GM12872 (cell line): Measurements from ENCODE around the gene UBE2J2.

Experiments
- TF ChIP-seq, protein P1 (sequence below): IDR thresholded peaks from 3 replicates; pipeline ENCODE4 v1.5.1; 2011; ENCODE audit warnings: low read depth, mild to moderate bottlenecking, low read length, moderate library complexity; ENCODE audit not compliant: insufficient read depth

UBE2J2 gene

DNA sequence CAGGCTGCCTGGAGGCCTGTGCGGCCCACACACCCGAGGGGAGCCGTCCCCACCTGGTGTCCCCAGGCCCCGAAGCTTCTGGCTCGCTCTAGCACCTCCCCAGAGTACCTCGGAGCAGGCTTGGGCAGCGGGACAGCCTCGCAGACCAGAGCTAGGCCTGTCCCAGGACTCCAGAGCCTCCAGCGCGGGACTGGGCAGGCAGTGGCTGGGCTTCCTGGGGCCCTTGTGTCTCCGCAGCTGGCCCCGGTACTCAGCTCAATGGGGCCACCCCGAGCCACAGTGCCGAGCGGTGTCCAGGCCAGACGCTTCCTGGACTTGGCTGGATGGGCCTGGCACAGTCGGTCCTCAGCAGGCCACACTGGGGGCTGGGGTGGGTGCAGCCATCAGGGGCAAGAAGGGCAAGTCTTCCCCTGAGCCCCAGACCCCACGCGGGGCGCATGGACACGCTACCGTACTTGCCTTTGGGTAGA, 11.5 kb upstream of the UBE2J2 start:
- TF ChIP-seq, protein P1, sequence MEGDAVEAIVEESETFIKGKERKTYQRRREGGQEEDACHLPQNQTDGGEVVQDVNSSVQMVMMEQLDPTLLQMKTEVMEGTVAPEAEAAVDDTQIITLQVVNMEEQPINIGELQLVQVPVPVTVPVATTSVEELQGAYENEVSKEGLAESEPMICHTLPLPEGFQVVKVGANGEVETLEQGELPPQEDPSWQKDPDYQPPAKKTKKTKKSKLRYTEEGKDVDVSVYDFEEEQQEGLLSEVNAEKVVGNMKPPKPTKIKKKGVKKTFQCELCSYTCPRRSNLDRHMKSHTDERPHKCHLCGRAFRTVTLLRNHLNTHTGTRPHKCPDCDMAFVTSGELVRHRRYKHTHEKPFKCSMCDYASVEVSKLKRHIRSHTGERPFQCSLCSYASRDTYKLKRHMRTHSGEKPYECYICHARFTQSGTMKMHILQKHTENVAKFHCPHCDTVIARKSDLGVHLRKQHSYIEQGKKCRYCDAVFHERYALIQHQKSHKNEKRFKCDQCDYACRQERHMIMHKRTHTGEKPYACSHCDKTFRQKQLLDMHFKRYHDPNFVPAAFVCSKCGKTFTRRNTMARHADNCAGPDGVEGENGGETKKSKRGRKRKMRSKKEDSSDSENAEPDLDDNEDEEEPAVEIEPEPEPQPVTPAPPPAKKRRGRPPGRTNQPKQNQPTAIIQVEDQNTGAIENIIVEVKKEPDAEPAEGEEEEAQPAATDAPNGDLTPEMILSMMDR = no peak

DNA sequence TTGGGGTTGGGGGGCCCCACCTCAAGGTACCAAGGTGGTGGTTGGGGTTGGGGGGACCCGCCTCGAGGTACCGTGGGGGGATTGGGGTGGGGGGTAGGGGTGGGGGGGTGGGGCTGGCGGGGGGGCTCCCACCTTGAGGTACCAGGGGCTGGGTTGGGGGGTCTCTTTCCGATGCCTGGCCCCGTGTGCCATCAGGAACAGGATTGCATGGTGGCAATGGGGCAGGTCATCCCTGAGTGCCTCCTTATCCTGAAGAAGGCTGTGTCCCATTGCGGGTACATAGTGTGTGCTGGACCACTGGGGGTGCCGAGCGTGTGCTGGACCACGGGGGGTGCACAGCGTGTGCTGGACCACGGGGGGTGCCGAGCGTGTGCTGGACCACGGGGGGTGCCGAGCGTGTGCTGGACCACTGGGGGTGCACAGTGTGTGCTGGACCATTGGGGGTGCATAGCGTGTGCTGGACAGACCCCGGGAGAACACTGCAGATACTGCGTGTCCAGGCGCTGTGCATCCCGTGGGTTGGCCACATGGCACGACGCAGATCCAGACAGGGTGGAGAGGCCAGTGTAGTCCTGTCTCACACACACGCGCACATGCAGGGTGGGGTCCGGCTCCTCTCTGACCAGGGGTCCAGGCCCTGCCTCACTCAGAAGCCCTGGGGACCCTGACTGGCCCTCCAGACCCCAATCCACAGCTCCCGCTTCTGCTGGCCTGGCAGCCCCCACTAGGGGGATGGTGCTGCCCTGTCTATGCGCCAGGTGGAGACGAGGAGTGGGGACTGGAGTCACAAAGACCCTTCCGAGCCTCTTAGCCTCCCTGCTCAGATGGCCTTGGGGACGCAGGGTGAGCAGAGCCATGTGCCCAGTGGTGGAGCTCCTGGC, 10.8 kb upstream of the UBE2J2 start:
- TF ChIP-seq, protein P1 = no peak

DNA sequence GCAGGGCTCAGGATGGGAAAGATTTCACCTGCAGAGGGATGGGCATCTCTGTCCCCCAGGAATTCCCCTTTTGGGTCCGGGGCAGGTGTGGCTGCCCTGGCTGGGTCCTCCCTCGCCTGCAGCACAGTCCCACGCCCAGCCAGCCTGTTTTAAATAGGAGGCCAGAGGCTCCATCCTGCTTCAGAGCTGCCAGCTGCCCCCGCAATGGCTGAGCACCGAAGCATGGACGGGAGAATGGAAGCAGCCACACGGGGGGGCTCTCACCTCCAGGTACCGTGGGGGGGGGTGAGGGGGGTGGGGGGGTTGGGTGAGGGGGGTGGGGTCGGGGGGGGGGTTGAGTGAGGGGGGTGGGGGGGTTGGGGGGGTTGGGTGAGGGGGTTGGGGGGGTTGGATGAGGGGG, 10.2 kb upstream of the UBE2J2 start:
- TF ChIP-seq, protein P1 = no peak

DNA sequence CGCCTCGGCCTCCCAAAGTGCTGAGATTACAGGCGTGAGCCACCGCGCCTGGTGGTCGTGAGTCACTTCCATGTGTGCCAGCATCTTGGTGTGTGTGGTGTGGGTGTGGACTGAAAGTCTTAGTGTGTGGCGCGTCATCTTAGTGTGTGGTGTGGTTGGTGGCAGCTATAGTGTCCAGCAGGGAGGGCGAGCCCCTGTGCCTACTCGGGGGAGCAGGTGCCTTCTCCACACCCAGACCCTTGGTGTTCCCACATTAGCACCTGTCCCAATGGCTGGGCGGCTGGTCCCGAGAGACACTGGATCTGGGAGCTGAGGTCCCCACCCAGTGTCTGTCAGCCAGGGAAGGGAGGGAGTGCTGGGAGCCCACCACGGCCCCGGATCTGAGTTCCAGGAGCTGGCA, 9.3 kb upstream of the UBE2J2 start:
- TF ChIP-seq, protein P1 = no peak

DNA sequence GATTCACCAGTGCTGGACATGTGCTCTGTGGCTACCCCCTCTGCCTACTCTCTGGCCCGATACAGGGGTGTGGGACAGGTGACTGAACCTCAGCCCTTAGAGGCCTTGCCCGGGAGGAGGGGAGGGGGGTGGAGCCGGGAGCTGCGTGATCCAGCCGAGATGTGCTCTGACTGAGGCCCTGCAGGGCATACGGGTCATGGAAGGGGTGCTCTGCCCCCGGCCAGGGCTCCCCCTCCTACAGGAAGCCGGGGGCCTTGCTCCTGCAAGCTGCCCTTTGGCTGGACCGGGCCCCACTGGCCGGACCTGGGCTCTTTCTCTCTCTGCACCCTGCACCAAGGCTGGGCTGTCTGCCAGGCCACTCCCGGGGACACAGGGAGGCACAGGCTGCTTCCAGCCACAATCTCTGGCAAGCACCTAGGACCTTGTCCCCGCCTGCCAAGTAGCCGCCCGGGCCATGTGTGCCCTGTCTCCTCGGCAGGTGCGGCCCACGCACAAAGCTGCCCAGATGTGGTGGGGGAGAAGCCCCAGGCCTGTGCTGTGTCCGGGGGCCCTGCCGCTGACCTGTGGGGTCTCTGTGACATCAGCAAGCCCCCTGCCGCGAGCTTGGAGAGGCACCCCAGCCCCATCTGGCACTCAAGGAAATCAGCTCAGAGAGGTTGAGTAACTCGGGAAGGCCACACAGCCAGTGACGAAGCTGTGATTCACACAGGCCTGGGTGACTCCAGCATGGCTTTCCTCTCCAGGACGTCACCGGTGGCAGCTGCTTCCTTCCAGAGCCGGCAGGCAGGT, 8.1 kb upstream of the UBE2J2 start:
- TF ChIP-seq, protein P1 = no peak

DNA sequence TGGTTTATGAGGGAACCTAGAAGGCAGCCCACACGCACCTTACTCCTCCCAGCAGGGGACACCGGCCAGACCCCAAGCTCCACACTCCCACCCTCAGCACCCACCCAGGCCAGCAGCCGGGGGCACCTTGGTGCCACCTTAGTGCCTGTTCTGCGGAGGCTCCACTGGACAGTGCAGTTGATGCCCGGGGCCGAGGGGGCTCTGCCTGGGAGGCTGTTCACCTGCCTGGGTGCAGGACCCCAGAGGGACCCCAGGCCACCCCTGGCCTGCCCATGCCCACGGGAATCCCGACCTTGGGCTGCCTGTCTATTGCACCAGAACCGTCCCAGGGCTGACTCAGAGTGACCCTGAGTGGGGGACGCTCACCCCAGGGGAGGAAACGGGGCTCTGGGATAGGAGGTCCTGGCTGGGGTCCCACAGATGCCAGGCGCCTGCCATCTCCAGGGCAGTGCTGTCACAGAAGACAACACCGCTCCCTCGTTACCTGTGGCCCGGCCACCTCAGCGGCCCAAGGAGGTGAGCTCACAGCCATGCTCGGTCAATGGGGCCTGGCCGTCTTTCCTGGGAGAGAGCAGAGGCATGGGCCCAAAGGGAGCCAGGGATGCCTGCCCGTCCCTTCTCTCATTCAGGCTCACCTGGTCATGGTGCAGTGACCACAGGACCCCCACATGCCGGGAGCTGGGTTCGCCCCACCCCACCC, 7.3 kb upstream of the UBE2J2 start:
- TF ChIP-seq, protein P1 = no peak

DNA sequence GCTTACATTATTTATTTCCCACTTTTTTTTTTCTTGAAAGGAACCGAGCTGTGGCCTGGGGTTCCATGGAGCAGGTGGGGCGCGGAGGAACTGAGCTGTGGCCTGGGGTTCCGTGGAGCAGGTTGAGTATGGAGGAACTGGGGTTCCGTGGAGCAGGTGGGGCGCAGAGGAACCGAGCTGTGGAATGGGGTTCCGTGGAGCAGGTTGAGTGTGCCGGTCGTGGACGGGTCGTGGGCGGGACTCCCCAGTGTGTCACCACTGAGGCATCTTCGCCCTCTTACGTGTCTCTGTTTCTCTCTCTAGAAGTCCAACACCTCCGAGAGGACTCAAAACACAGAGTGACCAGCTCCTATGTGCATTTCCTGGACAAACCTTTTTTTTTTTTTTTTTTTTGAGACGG, 5.4 kb upstream of the UBE2J2 start:
- TF ChIP-seq, protein P1 = no peak
